HG02588 (cell line): ENCODE results near the gene CDH8.

Experiments
- ATAC-seq: cut with Tn5 transposase; IDR thresholded peaks from one replicate; pipeline ENCODE4 v1.9.1; 2021; ENCODE audit warnings: mild to moderate bottlenecking, moderate library complexity; ENCODE audit not compliant: unreplicated experiment

Gene CDH8

DNA sequence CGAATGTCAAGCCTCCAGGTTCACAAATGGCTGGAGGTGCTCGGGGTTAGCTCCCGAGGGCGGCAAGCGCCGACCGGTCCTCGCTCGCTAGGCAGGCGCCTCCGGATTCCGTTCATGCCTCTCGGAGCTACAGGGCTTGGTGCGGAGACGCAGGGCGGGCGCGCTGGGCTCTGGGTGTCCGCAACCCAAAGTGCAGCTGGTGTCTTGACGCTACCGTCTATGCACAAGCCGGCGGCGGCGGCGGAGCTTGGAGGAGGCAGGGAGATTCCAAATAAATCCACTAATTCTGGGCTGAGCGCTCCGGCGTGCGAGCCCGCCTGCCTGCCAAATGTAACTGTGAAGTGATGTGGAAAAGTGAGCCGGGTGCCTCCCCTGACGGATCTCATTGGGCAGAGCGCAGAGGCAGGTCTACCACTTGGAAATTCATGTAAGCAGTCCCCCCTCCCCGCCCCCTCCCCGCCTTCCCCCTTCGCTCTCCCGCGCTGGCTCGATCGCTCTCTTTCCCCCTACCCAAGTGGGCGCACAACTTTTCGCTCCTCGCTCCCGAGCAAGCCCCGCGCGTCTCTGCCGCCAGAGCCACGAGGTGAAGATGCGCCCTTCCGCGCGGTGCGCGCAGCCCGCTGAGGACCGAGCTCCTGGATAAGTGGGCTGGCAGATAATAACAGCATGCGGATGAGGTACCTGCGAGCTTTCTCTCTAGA is at the start of gene CDH8:
CDH8 (minus strand) TSS at position 338 of the 701 bp plus-strand sequence. CDS start 15,035 bp downstream, outside the sequence.
- ATAC-seq: no peak

DNA sequence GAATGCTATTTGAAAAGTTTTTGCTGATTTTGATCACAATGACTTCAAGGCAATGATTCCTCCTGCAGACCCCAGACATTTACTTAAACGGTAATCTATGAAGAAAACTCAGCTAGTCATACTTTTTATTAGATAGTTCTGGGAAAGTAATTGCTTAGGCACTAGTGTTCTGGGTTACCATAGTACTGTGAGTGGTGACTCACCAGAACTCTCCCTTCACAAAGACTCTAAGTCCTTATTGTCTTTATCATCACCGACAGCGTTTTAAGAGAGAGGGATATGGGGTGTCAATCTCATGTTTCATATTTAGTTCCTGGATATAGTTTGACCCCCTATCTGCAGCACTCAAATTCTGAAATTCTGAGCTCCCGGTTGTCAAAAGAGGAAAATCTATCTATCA is 43.0 kb upstream of the CDH8 start:
- ATAC-seq: no peak

DNA sequence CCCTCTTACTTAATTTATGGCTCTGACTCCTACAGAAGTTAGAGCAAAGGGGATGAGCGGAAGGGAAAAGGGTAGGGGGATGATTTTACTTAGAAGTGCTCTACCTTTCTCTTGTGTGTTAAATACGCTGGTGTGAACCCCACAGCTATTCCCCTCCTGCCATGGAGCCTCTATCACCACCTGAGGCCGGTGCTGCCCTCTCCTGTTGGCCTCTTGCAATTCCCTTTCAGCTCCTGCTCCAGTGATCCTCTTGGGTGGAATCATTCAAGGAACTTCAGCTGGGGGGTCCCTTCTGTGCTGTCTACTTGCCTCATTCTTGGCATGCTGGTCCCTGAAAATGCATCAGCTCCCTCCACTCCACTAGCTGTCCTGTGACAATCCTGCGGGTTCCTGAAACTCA is 41.8 kb upstream of the CDH8 start:
- no peak for ATAC-seq

DNA sequence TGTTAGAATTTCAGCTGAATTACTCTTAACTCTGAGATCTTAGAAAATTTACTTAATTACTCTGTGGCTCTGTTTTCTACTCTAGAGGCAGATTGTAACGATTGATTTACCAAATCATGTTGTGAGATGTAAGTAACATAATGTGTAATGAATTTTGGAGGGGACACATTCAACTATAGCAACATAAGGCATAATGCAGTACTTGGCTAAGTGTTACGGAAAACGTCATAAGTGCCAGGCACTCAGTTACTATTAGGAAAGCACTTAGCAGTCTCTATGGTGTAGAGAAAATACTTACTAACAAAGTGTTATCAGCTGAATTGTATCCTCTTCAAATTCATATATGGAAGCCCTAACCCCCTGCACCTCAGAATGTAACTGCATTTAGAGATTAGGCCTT is 40.6 kb upstream of the CDH8 start:
- ATAC-seq: no peak

DNA sequence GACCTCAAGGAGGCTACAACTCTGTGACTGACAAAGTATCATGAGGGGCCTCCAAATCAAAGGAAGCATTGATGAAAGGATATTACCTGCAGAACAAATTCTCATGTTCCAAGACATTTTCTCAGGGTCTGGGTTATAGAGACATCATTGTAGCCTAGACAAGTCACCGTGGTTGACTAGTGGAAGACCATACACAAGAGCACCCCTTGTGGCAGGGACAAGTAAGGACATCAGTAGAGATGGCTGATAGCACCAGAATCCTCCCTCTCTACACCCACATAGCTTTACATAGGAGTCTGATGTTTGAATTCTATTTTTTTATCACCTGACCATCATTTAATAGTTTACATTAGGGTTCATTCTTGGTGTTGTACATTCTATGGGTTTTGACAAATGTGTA is 32.5 kb upstream of the CDH8 start:
- no peak for ATAC-seq

DNA sequence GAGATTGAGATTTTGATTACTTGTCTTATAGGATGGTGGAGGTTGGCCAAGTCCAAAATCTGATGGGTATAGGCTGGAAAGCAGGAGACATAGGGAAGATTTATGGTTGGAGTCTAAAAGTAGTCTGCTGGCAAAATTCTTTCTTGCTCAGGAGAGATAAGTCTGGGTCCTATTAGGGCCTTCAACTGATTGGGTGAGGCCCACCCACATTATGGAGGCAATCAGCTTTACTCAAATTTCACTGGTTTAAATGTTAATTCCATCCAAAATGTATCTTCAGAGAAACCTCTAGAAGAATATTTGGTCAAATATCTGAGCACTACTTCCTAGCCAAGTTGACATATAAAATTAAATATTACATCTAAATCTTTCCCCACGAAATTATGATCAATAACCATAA is 31.7 kb upstream of the CDH8 start:
- no peak for ATAC-seq

DNA sequence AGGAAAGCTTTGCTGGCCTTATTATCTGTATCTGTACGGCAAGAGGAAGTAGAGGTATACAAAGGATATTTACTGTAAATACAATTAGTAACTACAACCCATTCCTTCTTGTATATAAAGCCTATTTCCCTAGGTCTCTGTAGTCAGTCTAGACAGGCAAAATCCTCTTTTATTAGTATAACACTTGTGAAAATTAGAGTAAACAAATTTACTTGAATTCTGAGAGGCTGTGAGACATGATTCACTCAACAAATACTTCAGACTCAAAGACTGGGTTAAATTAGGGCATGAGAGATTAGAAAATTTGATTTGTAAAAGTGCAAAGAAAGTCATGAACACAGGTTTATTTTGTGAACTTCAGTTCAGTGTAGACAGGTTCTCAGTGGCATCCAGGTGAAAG is 30.9 kb upstream of the CDH8 start:
- no peak for ATAC-seq

DNA sequence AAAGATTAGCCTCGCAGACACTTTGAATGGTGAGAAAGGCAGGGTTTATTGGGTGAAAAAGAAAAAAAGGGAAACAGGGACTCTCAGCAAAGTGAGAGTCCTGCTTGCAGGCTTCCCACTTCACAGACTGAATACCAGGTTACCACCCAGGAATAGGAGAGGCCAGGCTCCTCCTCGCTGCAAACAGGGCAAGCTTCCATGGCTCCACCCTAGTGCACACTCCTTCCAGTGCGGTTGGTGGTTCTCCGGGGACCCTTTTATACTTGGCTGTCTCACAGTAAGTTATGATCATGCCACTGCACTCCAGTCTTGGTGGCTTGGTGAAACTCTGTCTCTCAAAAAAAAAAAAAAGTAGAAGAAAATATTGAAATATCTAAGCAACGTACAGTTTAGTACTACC is 30.5 kb upstream of the CDH8 start:
- no peak for ATAC-seq

- no peak for ATAC-seq
These were observed 27.9 kb upstream of the CDH8 start for GRCh38 chr16:62064173-62064572.

DNA sequence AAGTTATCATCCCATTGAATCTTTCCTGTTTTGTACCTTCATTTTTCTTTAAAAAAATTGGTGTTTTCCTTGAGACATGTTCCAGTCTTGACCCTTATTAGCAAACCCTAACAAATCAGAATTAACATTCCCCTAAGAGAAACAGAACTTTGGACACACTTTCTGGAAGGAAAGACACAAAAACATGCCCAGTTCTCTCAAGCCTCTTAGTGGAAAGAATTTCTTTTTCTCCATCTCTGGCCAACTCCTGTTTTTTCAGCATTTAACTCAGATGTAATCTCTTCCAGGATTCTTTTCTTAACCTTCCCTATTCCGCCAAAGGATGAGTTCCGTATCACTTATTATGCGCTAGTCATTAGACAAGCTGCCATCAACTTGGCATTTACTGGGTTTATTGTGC is 23.9 kb upstream of the CDH8 start:
- ATAC-seq: no peak

GRCh38 chr16:62059527-62059926 is 23.3 kb upstream of the CDH8 start:
- ATAC-seq: no peak

GRCh38 chr16:62058412-62058811 is 22.2 kb upstream of the CDH8 start:
- no peak for ATAC-seq

GRCh38 chr16:62051942-62052341 is 15.7 kb upstream of the CDH8 start:
- no peak for ATAC-seq

GRCh38 chr16:62050793-62051192 is 14.6 kb upstream of the CDH8 start:
- no peak for ATAC-seq

DNA sequence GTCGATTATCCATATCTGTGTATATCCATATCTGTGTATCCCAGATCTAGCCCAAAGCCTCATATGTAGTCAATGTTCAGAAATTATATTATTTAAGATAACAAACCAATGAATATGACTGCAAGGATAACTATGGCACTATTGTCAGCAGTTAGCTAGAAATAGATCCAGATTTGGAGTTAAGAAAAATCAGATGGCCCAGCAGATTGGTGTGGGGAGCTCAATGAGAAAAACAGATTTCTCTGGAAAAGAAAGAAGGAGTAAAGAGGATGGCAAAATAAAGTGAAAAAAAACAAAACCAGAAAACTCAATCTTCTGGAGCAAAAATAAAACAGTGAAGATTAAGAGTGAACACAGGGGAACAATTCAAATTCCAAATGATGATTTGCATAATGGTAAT is 10.6 kb upstream of the CDH8 start:
- ATAC-seq: no peak

GRCh38 chr16:62041401-62041800 is 5.2 kb upstream of the CDH8 start:
- ATAC-seq: no peak

GRCh38 chr16:62038646-62039045 is 2.4 kb upstream of the CDH8 start:
- no peak for ATAC-seq

GRCh38 chr16:62038225-62038624 is 2.0 kb upstream of the CDH8 start:
- ATAC-seq: no peak

DNA sequence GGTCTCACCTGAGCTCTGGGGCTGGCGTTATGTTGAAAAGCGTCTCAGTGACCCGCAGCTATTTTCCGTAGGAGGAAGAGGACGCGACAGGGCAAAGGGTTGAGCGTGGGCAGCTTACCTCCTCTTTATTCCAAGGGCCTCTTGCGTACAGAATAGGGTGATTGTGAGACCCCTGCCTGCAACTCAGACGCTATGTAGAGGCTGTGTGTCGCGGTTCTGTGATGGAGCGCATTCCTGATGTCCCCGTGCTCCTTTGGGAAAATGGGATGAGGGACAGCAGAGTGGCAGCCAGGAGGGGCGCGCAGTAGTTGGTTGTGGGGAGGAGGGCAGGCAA is 531 bp upstream of the CDH8 start:
- ATAC-seq: no peak

DNA sequence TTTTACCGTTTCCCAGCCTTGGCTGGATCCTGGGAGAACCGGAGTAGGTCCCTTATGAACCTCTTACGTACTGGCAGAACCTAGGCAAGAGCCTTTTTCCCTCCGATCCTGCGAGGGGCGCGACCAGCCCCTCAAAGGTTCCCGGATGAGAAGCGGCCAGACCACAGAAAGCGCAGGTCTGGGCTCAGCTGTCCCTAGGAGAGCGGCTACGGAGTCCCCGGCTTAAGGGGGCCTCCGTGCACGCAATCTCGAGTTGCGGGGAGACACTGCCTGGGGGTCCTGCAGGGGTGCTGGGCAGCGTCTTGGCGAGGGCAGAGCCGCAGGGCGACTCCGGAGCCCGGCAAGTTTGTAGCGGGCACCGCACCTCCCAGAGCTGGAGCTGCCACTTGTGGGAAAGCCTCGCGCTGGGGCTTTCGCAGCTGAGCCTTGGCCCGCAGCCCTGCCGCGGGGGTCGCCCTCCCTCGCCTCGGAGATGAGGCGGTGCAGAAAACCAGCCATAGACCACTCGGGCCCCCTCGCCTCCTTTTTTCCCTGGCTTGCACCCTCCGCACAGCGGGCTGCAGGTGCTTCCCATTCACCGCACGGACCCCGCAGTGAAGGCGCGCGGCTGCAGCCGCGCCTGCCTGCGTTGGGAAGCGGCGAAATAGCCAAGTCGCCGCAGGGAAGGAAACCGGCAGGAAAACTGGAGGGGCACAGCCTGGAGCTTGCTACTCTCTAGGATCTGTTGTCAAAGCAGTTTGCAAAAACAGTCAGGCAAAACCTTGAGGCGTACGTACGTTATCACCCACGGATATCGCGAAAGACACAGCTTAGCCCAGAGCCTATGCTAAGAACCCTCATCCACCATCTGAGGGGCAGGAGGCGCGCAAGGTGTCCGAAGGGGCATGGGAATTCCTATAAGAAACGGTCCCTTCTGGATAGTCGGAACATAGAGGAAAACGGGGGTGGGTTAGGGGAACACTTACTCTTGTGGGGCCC is 834 bp downstream of the CDH8 start:
- no peak for ATAC-seq

- ATAC-seq: no peak
These were observed 1.8 kb downstream of the CDH8 start for GRCh38 chr16:62034231-62035114.
